Urinary bladder (tissue), 4 donors: ENCODE measurements around the gene PRSS56. TPM values are rescaled to one million over a fixed set of nuclear protein-coding genes. Genes with fewer than 3 reads are reported as not detected.

Experiments
- DNase-seq: peaks from one replicate; pipeline ENCODE4 v3.0.0-alpha.2; 2015; ENCODE audit errors: extremely low spot score
- H3K27ac ChIP-seq: one replicate; pipeline ENCODE4 v1.5.1; 2013; ENCODE audit warnings: low read depth, mild to moderate bottlenecking, moderate library complexity
- H3K36me3 ChIP-seq: one replicate; pipeline ENCODE4 v1.6.1; 2013; ENCODE audit warnings: mild to moderate bottlenecking, moderate library complexity; ENCODE audit not compliant: insufficient read depth
- H3K4me1 ChIP-seq: one replicate; pipeline ENCODE4 v1.6.1; 2013; ENCODE audit warnings: mild to moderate bottlenecking, moderate library complexity; ENCODE audit not compliant: insufficient read depth
- H3K4me3 ChIP-seq: one replicate; pipeline ENCODE4 v1.5.1; 2013; ENCODE audit warnings: low read depth, low read length
- WGBS: extraction: QIAGEN DNeasy Blood & Tissue Kit; methylation state at CpG from one replicate; pipeline ENCODE4 v1.1.7; 2013; 5-methylcytosine and 5-hydroxymethylcytosine counted together
- polyA plus RNA-seq: library from polyadenylated mRNA; stranded (reverse); fragments of 200-250 nt; gene quantifications from one replicate; pipeline ENCODE4 v1.2.3, GENCODE V29; 2013
- total RNA-seq: library from RNA; depleted of rRNA; stranded (reverse); fragments of >200 nt; gene quantifications from one replicate; pipeline ENCODE4 v1.2.3, GENCODE V29; 2014
- donor health status: healthy with polysubstance abuse.
- donor health status: healthy.

Gene PRSS56
- total RNA-seq: not detected
- not detected for polyA plus RNA-seq

DNA sequence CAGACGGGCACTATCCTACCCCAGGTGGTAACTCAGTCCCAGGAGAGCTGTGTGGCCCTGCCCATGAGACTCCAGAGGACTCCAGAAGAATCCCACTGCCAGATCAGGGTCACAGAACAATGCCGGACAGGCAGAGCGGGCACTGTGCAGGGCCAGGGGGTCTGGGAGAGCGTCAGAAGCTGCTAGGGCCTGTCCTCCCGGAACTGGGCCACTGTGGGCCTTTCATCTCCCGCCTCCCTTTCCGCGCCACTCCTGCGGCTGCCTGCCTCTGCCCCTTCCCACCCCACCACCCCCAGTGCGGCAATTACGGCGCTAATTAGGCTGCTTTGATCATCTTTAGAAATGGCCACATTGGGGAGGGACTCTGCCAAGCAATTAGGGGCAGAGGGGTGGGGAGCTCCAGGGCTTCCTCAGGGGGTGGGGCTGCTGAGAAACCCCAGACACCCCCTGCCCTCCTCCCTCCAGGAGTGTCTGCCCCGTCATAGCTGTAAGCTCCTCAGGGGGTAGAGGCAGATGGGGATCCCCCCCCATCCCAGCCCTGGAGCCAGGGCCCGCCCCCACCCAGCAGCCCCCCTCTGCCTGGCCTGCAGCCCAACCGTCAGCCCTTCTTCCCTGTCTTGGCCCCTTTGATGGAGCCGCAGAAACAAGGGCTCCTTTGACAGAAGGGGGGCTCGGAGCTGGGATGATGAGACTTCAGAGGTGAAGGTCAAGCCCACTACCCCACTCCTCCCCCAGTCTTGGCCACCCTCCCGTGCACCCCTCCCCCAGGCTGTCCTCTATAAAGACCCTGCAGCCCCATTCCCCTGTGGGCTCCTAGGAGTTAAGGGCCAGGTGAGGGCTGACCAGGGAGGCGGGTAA, at the start of gene PRSS56:
Gene PRSS56, plus strand, starts transcription at position 808 of the 858 bp plus-strand sequence. CDS start 211 bp downstream, outside the sequence.
- H3K36me3 ChIP-seq: no peaks in the 10 kb centered on the region
- 45% methylated on average over 19 of the region's 19 CpGs for WGBS

GRCh38 chr2:232473467-232473890, 46.7 kb upstream of the PRSS56 start:
- 12% methylated on average over 6 of the region's 6 CpGs for WGBS
- Histone ChIP-seq H3K4me1 (no peaks in the 10 kb centered on the region), H3K36me3 (no peaks in the 10 kb centered on the region), H3K27ac (no peak overlapping the region), H3K4me3 (no peak overlapping the region)
- peak; percentile 11 for DNase-seq

More for the DNA sequence above, at the start of gene PRSS56:
- Histone ChIP-seq H3K27ac (no peak within 1 kb of the TSS), H3K4me1 (no peaks in the 10 kb centered on the region), H3K4me3 (no peak within 1 kb of the TSS)
- DNase-seq: no peak

DNA sequence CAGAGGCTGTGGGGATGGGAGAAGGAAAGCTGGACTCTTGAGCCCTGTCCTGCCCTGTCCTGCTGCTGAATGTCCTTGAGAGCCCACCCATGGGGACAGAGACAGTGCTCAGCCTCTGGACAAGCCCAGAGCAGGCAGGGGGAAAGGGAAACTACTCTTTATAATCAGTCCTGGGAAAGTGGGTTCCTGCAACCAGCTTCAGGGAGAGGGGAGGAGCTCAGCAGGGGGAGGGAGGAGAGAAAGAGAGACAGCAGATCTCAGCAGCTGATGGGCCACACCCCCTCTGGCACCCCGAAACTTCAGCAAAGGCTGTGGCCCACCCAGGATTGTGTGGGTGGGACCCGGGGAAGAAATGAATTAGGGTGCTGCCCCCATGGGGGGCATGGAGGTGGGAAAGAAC, 44.1 kb upstream of the PRSS56 start:
- Histone ChIP-seq H3K27ac (no peak overlapping the region), H3K36me3 (no peaks in the 10 kb centered on the region), H3K4me3 (no peak overlapping the region), H3K4me1 (no peaks in the 10 kb centered on the region)
- 66% methylated on average over 2 of the region's 2 CpGs for WGBS
- no peak for DNase-seq

GRCh38 chr2:232476791-232477190, 43.4 kb upstream of the PRSS56 start:
- 94% methylated on average over 7 of the region's 7 CpGs for WGBS
- no peaks in the 10 kb centered on the region for H3K4me1 ChIP-seq
- H3K36me3 ChIP-seq: no peaks in the 10 kb centered on the region
- H3K4me3 ChIP-seq: no peak overlapping the region
- no peak for DNase-seq
- no peak overlapping the region for H3K27ac ChIP-seq

GRCh38 chr2:232477751-232478510, 42.3 kb upstream of the PRSS56 start:
- Histone ChIP-seq H3K36me3 (no peaks in the 10 kb centered on the region), H3K4me3 (no peak overlapping the region), H3K4me1 (no peaks in the 10 kb centered on the region), H3K27ac (no peak overlapping the region)
- 89% methylated on average over 13 of the region's 13 CpGs for WGBS
- DNase-seq: no peak

DNA sequence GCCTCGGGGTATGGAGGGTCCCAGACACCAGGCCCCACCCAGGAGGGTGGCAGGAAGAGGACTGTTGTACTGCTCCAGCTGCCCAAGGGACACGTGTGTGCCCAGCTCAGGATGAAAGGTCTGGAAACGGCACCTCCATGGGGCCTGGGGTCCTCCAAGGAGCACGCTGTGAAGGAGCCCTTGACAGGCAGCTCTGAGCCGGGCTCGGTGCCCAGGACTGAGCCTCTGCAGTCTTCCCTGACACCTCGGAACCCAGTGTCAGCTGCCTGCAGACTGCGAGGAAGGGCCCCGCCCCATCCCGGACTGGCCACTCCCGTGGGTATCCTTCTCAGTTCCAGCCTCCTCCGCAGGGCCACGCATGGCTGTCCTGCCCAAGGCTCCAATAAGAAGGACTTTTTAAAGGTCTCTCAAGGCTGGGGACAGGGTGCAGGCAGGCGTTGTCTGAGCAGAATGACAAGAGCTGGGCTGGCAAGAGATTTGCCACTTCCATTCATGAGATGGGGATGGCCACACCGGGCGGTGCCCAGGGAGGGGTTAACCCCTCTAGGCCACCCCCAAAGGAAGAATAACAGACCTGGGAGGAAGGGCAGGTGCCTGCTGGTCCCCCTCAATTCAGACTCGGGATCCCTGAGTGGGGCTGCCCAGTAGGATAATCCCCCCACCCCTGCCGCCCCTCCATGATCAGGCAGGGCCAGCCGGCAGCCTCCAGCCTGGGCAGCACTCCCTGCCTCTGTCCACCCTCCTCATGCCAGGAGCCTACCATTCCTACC, 41.4 kb upstream of the PRSS56 start:
- H3K4me1 ChIP-seq: no peaks in the 10 kb centered on the region
- no peak overlapping the region for H3K27ac ChIP-seq
- no peak overlapping the region for H3K4me3 ChIP-seq
- H3K36me3 ChIP-seq: no peaks in the 10 kb centered on the region
- DNase-seq: no peak
- 61% methylated on average over 19 of the region's 19 CpGs for WGBS

- 70% methylated on average over 21 of the region's 21 CpGs for WGBS
- H3K27ac ChIP-seq: no peak overlapping the region
- no peaks in the 10 kb centered on the region for H3K36me3 ChIP-seq
- H3K4me3 ChIP-seq: no peak overlapping the region
- H3K4me1 ChIP-seq: no peaks in the 10 kb centered on the region
- DNase-seq: no peak
Measured at GRCh38 chr2:232479341-232480200, 40.6 kb upstream of the PRSS56 start.

GRCh38 chr2:232480201-232481190, 39.7 kb upstream of the PRSS56 start:
- Histone ChIP-seq H3K4me1 (no peaks in the 10 kb centered on the region), H3K4me3 (no peak overlapping the region), H3K27ac (no peak overlapping the region), H3K36me3 (no peaks in the 10 kb centered on the region)
- WGBS: 76% methylated on average over 26 of the region's 26 CpGs
- DNase-seq: no peak

GRCh38 chr2:232481322-232482140, 38.7 kb upstream of the PRSS56 start:
- H3K27ac ChIP-seq: no peak overlapping the region
- no peak for DNase-seq
- WGBS: 84% methylated on average over 29 of the region's 29 CpGs
- no peaks in the 10 kb centered on the region for H3K36me3 ChIP-seq
- no peaks in the 10 kb centered on the region for H3K4me1 ChIP-seq
- H3K4me3 ChIP-seq: no peak overlapping the region

DNA sequence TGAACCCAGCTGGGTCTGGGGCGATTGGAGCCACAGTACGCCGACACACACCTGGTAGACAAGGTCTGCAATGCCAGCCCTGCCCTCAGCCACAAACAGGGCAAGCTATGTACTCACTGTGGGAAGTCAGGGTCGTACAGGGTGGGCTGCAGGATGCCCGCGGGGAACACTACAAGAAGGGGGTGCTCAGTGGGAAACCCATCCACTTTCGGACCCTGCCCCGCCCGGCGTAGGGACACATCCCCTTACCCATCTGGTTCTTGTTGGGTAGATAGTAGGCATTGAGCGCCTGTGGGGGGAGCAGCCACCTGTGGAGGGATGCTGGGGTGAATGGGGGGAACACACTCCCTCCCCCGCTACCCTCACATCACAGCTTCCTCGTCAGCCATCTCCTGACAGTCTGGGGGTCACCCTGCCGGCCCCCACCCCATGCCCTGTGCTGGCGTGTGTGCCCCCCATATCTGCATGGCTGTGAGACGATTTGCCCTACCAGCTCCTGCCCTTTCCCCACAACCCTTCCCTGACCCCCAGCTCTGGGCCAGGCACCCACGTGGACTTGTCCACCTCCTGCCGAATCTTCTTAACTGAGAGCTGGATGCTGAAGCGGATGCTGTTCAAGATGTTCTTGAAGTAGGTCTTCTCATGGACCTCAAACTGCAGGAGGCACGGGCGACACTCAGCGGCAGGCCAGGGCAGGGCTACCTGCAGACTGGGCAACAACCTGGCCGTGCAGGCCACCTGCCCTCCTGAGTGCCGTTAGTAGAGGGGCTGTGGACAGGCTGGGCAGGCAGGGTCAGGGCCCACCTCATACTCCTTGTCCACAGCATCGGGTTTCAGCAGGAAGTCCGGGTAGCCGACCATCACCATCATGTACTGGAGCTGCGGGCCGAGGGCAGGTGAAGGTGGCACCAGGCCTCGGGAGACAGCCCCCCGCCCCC, 37.6 kb upstream of the PRSS56 start:
- Histone ChIP-seq H3K4me3 (no peak overlapping the region), H3K36me3 (no peaks in the 10 kb centered on the region), H3K4me1 (no peaks in the 10 kb centered on the region), H3K27ac (no peak overlapping the region)
- WGBS: 89% methylated on average over 31 of the region's 31 CpGs
- DNase-seq: no peak
